HL-60 (cell line): ENCODE results near the gene DNAJC27.

Source experiments
- GABPA ChIP-seq: IDR thresholded peaks from 2 replicates; pipeline ENCODE4 v1.6.1; 2012; ENCODE audit warnings: low read depth
- POLR2AphosphoS5 ChIP-seq: IDR thresholded peaks from 2 replicates; pipeline ENCODE4 v1.6.1; 2012; ENCODE audit warnings: low read depth
- SPI1 ChIP-seq: IDR thresholded peaks from 2 replicates; pipeline ENCODE4 v1.6.1; 2012; ENCODE audit warnings: low read depth, mild to moderate bottlenecking, borderline replicate concordance
- TF ChIP-seq, protein P1 (sequence below): IDR thresholded peaks from 2 replicates; pipeline ENCODE4 v1.6.1; 2012; ENCODE audit warnings: low read depth; ENCODE audit not compliant: insufficient replicate concordance
- TF ChIP-seq, protein P2 (sequence below): IDR thresholded peaks from one replicate; pipeline ENCODE4 v1.5.1; 2011; ENCODE audit warnings: low read length, control low read depth, inconsistent platforms; ENCODE audit not compliant: insufficient read depth

DNA sequence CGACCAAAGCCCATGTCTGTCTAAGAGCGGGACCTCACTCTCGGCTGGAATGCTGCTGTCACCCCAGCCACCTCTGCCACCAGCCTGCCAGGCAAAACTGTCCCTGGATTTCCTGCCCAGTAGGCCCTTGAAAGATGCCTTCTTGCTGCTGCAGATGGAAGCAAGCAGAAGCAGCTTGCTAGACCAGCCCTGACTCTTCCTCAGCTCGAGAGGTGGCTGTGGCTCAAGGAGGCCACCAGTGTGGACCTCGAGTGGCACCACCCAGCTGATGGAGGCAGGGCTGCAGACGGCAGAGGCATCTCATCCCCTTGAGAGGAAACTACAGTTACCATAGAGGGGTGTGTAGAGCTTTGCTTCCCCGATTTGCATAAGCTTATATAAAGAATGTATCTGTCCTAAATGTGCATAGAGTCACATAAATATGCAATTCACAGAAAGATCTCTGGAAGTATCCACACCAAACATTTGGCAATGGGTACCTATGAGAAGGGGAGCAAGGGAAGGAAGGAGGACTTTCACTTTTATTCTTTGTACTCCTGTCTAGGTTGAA lies 72.3 kb downstream of the DNAJC27 start:
- TF ChIP-seq, protein P1, sequence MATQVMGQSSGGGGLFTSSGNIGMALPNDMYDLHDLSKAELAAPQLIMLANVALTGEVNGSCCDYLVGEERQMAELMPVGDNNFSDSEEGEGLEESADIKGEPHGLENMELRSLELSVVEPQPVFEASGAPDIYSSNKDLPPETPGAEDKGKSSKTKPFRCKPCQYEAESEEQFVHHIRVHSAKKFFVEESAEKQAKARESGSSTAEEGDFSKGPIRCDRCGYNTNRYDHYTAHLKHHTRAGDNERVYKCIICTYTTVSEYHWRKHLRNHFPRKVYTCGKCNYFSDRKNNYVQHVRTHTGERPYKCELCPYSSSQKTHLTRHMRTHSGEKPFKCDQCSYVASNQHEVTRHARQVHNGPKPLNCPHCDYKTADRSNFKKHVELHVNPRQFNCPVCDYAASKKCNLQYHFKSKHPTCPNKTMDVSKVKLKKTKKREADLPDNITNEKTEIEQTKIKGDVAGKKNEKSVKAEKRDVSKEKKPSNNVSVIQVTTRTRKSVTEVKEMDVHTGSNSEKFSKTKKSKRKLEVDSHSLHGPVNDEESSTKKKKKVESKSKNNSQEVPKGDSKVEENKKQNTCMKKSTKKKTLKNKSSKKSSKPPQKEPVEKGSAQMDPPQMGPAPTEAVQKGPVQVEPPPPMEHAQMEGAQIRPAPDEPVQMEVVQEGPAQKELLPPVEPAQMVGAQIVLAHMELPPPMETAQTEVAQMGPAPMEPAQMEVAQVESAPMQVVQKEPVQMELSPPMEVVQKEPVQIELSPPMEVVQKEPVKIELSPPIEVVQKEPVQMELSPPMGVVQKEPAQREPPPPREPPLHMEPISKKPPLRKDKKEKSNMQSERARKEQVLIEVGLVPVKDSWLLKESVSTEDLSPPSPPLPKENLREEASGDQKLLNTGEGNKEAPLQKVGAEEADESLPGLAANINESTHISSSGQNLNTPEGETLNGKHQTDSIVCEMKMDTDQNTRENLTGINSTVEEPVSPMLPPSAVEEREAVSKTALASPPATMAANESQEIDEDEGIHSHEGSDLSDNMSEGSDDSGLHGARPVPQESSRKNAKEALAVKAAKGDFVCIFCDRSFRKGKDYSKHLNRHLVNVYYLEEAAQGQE: no peak
- TF ChIP-seq, protein P2, sequence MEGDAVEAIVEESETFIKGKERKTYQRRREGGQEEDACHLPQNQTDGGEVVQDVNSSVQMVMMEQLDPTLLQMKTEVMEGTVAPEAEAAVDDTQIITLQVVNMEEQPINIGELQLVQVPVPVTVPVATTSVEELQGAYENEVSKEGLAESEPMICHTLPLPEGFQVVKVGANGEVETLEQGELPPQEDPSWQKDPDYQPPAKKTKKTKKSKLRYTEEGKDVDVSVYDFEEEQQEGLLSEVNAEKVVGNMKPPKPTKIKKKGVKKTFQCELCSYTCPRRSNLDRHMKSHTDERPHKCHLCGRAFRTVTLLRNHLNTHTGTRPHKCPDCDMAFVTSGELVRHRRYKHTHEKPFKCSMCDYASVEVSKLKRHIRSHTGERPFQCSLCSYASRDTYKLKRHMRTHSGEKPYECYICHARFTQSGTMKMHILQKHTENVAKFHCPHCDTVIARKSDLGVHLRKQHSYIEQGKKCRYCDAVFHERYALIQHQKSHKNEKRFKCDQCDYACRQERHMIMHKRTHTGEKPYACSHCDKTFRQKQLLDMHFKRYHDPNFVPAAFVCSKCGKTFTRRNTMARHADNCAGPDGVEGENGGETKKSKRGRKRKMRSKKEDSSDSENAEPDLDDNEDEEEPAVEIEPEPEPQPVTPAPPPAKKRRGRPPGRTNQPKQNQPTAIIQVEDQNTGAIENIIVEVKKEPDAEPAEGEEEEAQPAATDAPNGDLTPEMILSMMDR: no peak
- TF ChIP-seq POLR2AphosphoS5 (no peak), GABPA (no peak), SPI1 (no peak)
